Esophagus (tissue), 2 donors: Measurements from ENCODE around the gene ASIC3. TPM values are rescaled to one million over a fixed set of nuclear protein-coding genes. Genes with fewer than 3 reads are reported as not detected.

Experiments used
- H3K27ac ChIP-seq, 2 donors: one replicate each; pipeline ENCODE4 v1.5.1; 2013; ENCODE audit warnings: low read depth in 2 of 2, mild to moderate bottlenecking in 2 of 2, inconsistent platforms in 1 of 2, low read length in 1 of 2, moderate library complexity in 1 of 2
- H3K27me3 ChIP-seq, 2 donors: one replicate each; pipeline ENCODE4 v1.6.1; 2013; ENCODE audit warnings: low read length in 2 of 2, control low read depth in 1 of 2, mild to moderate bottlenecking in 1 of 2; ENCODE audit not compliant: insufficient read depth in 2 of 2, control insufficient read depth in 1 of 2
- H3K36me3 ChIP-seq, 2 donors: one replicate each; pipeline ENCODE4 v1.6.1; 2013; ENCODE audit warnings: low read length in 1 of 2; ENCODE audit not compliant: control insufficient read depth in 2 of 2, insufficient read depth in 2 of 2
- H3K4me1 ChIP-seq, 2 donors: one replicate each; pipeline ENCODE4 v1.6.1; 2013; ENCODE audit warnings: low read length in 1 of 2; ENCODE audit not compliant: control insufficient read depth in 2 of 2, insufficient read depth in 2 of 2
- H3K4me3 ChIP-seq, 2 donors: one replicate each; pipeline ENCODE4 v1.5.1; 2013; ENCODE audit warnings: low read length in 2 of 2, mild to moderate bottlenecking in 2 of 2, low read depth in 1 of 2, moderate library complexity in 1 of 2
- H3K9me3 ChIP-seq, 2 donors: one replicate each; pipeline ENCODE4 v1.6.1; 2013; ENCODE audit warnings: mild to moderate bottlenecking in 2 of 2, low read depth in 1 of 2, low read length in 1 of 2, moderate library complexity in 1 of 2; ENCODE audit not compliant: control insufficient read depth in 2 of 2, insufficient read depth in 1 of 2
- WGBS, 2 donors: extraction: QIAGEN DNeasy Blood & Tissue Kit; methylation state at CpG; one replicate each; pipeline ENCODE4 v1.1.7; 2013; 5-methylcytosine and 5-hydroxymethylcytosine counted together
- polyA plus RNA-seq, 2 donors: library from polyadenylated mRNA; stranded (reverse); fragments of 200-250 nt; gene quantifications; one replicate each; pipeline ENCODE4 v1.2.3, GENCODE V29; 2013
- donor health status: healthy with polysubstance abuse.
- donor health status: Bipolar disorder and iron deficiency.

ASIC3 gene
- polyA plus RNA-seq = 1 to 10 TPM; 1.1 to 4.2 TPM

DNA sequence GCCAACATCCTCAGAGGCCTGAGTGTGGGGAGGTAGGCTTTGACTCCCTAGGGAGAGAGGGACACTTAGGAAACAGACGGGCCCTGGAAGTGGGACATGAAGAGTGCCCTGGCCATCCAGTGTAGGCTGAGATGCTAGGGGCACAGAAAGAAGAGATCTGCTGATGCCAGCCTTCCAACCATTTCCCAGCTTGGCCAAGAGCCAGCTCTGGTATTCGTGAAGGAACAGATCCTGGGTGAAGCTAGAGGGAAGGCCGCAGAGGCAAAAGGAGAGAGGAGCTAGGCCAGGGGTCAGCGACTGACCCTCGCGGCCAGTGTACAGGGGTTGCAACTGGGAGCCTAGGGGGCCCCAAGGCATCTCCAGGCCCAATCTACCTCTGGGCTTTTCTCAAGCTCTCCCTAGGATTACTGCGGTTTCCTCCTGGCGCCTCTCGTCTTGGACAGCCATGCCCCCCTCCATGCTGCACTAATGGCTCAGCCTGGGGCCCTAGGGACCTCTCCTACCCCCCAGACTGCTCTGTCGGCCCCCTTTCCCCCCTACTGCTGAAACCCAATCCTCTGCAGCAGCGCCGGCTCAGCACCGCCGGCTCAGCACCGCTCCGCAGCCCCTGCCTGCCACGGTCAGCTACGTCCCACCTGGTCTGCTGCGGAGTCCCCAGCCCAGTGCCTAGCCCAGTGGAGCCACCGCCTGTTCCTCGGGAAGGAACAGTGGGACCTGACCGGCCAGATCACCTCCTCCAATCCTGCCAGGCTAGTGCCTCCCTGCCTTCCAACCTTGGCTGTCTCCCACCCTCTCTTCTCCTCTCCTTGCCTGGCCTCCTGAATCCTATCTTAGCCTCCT lies at the start of gene ASIC3:
Gene ASIC3, plus strand, starts transcription at position 556 of the 840 bp plus-strand sequence. CDS start 355 bp downstream, outside the sequence.
- no peak within 1 kb of the TSS for H3K27ac ChIP-seq
- peaks cover 2 to 16% of the 10 kb centered on the region in 2 donors for H3K36me3 ChIP-seq
- WGBS, 2 donors = 79 to 80% methylated on average over 22 of the region's 22 CpGs
- no peaks in the 10 kb centered on the region for H3K27me3 ChIP-seq
- H3K4me3 ChIP-seq = no peak within 1 kb of the TSS
- H3K9me3 ChIP-seq = no peaks in the 10 kb centered on the region
- peaks cover 4 to 7% of the 10 kb centered on the region in 2 donors for H3K4me1 ChIP-seq

DNA sequence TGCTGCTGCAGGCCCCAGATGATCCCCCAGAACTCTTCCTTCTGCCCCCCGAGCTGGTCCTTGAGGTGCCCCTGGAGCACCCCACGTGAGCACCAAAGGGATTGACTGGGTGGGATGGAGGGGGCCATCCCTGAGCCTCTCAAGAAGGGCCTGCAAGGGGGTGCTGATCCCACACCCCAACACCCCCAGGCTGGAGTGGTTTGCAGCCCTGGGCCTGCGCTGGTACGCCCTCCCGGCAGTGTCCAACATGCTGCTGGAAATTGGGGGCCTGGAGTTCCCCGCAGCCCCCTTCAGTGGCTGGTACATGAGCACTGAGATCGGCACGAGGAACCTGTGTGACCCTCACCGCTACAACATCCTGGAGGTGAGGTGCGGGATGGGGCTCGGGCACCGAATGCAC lies 49.3 kb upstream of the ASIC3 start:
- Histone ChIP-seq H3K9me3 (no peaks in the 10 kb centered on the region), H3K27me3 (no peaks in the 10 kb centered on the region), H3K4me1 (no peaks in the 10 kb centered on the region), H3K4me3 (no peak overlapping the region), H3K36me3 (no peaks in the 10 kb centered on the region), H3K27ac (no peak overlapping the region)
- WGBS, 2 donors = 91 to 94% methylated on average over 12 of the region's 12 CpGs

DNA sequence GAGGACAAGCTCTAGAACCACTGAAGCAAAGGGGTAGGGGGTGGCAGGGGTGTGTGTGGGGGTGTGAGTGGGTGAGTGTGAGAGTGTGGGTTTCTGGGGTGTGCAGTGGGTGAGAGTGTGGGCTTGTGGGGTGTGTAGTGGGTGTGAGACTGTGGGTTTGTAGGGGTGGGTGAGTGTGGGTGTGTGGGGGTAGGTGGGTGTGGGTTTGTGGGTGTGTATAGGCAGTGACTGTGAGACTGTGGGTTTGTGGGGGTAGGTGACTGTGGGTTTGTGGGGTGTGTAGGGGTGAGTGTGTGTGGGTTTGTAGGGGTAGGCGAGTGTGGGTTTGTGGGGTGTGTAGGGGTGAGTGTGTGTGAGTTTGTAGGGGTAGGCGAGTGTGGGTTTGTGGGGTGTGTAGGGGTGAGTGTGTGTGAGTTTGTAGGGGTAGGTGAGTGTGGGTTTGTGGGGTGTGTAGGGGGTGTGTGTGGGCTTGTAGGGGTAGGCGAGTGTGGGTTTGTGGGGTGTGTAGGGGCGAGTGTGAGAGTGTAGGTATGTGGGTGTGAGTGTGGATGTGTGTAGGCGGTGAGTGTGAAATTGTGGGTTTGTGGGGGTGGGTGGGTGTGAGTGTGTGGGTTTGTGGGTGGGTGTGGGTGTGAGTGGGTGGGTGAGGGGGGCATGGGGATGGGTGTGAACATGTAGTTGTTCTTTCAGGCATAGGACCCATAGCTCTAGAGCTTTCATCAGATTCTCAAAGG lies 48.7 kb upstream of the ASIC3 start:
- H3K27me3 ChIP-seq = no peaks in the 10 kb centered on the region
- no peaks in the 10 kb centered on the region for H3K4me1 ChIP-seq
- H3K27ac ChIP-seq = no peak overlapping the region
- no peak overlapping the region for H3K4me3 ChIP-seq
- H3K9me3 ChIP-seq = no peaks in the 10 kb centered on the region
- WGBS, 2 donors = 79 to 84% methylated on average over 5 of the region's 5 CpGs
- H3K36me3 ChIP-seq = no peaks in the 10 kb centered on the region

DNA sequence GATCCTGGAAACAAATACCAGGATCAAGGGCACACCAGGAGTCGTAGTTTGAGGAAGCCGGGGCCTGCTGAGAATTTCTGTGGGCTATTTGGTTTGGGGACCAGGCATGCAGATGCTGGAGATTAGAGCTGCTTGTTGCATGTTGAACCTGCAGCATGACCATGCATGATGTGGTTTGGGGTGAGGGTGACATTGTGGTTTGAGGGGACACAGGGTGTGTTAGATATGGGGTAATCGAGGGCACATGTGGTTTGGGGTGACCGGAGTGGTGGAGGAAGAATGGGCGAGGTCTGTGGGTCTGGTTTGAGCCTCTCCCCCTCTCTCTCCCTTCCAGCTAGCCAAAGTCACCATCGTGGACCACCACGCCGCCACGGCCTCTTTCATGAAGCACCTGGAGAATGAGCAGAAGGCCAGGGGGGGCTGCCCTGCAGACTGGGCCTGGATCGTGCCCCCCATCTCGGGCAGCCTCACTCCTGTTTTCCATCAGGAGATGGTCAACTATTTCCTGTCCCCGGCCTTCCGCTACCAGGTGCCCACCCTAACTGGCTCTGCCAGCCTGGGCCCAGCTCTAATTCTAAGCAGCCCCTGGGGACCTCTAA lies 47.3 kb upstream of the ASIC3 start:
- WGBS, 2 donors = 86 to 93% methylated on average over 13 of the region's 13 CpGs
- Histone ChIP-seq H3K4me1 (no peaks in the 10 kb centered on the region), H3K9me3 (no peaks in the 10 kb centered on the region), H3K27me3 (no peaks in the 10 kb centered on the region), H3K36me3 (no peaks in the 10 kb centered on the region), H3K27ac (no peak overlapping the region), H3K4me3 (no peak overlapping the region)

DNA sequence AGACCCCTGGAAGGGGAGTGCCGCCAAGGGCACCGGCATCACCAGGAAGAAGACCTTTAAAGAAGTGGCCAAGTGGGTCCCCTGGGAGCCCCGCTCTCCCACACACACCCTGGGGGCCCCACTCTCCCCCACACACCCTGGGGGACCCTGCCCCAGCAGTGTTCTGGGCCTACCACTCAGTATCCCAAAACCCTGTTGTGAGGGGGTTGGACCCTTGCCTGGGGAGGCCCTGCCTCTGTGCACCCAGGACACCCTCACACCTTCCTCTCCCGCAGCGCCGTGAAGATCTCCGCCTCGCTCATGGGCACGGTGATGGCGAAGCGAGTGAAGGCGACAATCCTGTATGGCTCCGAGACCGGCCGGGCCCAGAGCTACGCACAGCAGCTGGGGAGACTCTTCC lies 46.8 kb upstream of the ASIC3 start:
- WGBS, 2 donors = 95% methylated on average over 16 of the region's 16 CpGs
- H3K9me3 ChIP-seq = no peaks in the 10 kb centered on the region
- no peak overlapping the region for H3K4me3 ChIP-seq
- no peak overlapping the region for H3K27ac ChIP-seq
- no peaks in the 10 kb centered on the region for H3K4me1 ChIP-seq
- H3K27me3 ChIP-seq = no peaks in the 10 kb centered on the region
- H3K36me3 ChIP-seq = no peaks in the 10 kb centered on the region

DNA sequence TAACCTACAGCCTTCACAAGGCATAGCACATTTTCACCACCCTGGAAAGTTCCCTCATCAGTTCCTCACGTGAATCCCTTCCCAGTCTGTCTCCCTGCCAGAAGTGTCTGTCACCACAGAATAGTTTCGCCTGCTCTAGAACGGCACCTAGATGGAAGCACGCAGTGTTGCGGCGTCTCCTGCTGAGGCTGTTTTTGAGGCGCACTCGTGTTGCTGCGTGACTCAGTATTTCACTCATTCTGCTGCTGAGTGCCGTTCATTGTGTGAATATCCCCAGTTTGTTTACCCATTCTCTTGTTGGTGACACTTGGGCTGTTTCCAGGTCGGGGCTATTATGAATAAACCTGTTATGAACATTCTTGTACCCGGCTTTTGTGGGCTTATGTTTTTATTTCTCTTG lies 44.8 kb upstream of the ASIC3 start:
- H3K4me3 ChIP-seq = no peak overlapping the region
- no peaks in the 10 kb centered on the region for H3K36me3 ChIP-seq
- H3K27ac ChIP-seq = no peak overlapping the region
- peaks cover 0 to 3% of the 10 kb centered on the region in 2 donors for H3K4me1 ChIP-seq
- H3K9me3 ChIP-seq = no peaks in the 10 kb centered on the region
- H3K27me3 ChIP-seq = no peaks in the 10 kb centered on the region
- WGBS, 2 donors = 50 to 57% methylated on average over 12 of the region's 12 CpGs

DNA sequence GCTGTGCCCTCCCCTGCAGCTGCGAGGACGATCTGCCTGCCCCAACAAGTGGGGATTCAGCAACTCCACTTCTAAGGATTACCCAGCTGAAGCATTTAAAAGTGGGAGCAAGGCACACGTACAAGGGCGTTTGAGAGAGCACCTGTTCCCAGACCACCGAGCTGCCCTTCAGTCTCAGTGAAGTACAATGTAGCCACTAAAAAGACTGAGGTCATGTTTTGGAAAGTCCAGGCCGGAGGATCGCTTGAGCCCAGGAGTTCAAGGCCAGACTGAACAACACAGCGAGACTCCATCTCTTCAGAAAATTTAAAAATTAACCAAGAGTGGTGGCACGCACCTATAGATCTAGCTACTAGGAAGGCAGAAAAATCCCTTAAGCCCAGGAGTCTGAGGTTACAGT lies 42.8 kb upstream of the ASIC3 start:
- H3K36me3 ChIP-seq = no peaks in the 10 kb centered on the region
- WGBS, 2 donors = 71 to 72% methylated on average over 9 of the region's 9 CpGs
- H3K9me3 ChIP-seq = no peaks in the 10 kb centered on the region
- H3K27me3 ChIP-seq = no peaks in the 10 kb centered on the region
- no peak overlapping the region for H3K27ac ChIP-seq
- H3K4me1 ChIP-seq = peaks cover 0 to 3% of the 10 kb centered on the region in 2 donors
- H3K4me3 ChIP-seq = no peak overlapping the region

DNA sequence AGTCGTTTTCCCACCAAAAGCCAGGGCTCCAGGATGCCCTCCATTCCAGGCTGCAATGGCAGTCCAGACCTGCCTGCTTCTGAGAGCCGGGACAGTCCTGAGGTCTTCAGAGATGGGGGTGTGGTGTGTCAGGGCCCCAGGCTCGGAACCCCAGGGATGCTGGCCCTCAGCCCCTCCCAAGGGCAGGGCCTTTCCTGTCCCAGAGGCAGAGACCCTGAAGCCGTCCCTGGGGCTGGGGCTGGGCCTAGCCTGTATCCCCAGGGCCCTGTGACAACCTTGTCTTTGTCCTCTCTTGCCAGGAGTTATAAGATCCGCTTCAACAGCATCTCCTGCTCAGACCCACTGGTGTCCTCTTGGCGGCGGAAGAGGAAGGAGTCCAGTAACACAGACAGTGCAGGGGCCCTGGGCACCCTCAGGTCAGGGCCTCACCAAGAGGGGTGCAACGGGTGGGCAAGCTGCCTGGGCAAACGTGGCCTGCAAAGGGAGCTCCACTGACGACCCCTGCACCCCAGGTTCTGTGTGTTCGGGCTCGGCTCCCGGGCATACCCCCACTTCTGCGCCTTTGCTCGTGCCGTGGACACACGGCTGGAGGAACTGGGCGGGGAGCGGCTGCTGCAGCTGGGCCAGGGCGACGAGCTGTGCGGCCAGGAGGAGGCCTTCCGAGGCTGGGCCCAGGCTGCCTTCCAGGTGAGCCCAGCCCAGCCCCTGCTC lies 41.6 kb upstream of the ASIC3 start:
- H3K4me1 ChIP-seq = peaks cover 0 to 3% of the 10 kb centered on the region in 2 donors
- no peaks in the 10 kb centered on the region for H3K27me3 ChIP-seq
- no peak overlapping the region for H3K4me3 ChIP-seq
- no peaks in the 10 kb centered on the region for H3K36me3 ChIP-seq
- H3K27ac ChIP-seq = no peak overlapping the region
- no peaks in the 10 kb centered on the region for H3K9me3 ChIP-seq
- WGBS, 2 donors = 75 to 81% methylated on average over 21 to 23 of the region's 23 CpGs

DNA sequence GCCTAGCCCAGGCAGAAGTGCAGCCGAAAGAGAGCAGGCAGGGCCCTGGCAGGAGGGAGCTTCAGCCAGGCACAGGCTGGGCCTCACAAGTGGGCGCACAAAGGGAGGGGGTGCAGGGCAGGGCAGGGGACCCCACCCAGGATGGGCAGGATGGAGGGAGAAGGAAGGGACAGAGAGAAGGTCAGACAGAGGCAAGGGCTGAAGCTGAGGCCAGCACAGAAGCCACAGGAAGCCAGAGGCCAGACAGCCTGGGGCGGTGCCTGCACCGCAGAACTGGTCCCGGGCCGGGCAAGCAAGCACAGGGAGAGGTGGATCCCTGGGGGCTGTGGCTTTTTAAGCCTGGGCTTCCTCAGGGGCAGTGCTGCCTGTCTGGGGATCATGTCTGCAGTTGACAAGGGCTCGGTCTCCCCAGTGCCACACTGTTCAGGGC lies 40.8 kb upstream of the ASIC3 start:
- no peak overlapping the region for H3K4me3 ChIP-seq
- WGBS, 2 donors = 60 to 67% methylated on average over 7 of the region's 7 CpGs
- no peaks in the 10 kb centered on the region for H3K9me3 ChIP-seq
- H3K4me1 ChIP-seq = peaks cover 0 to 3% of the 10 kb centered on the region in 2 donors
- no peaks in the 10 kb centered on the region for H3K27me3 ChIP-seq
- no peaks in the 10 kb centered on the region for H3K36me3 ChIP-seq
- no peak overlapping the region for H3K27ac ChIP-seq
